Left lung (tissue), 14 donors: Measurements from ENCODE around the gene CTBS. TPM values are rescaled to one million over a fixed set of nuclear protein-coding genes. Genes with fewer than 3 reads are reported as not detected.

ENCODE experiments used
- ATAC-seq: fragments of 200-7000 bp; cut with Tn5 transposase; one replicate; pipeline ENCODE4 v1.9.1; 2020; ENCODE audit warnings: moderate library complexity
- DNase-seq, 4 donors: peaks; one replicate each; pipeline ENCODE4 v3.0.0-alpha.2; 2013 to 2020
- H3K27ac ChIP-seq, 2 donors: fragments of 200-600 bp; sonication (generic) in 1 of 2; one replicate each; pipeline versions ENCODE4 v1.5.0 to v1.8.0; 2020 to 2021
- H3K27me3 ChIP-seq, 2 donors: fragments of 200-600 bp; sonication (generic) in 1 of 2; one replicate each; pipeline versions ENCODE4 v1.5.0 to v1.8.0; 2020 to 2021
- H3K36me3 ChIP-seq, 2 donors: fragments of 200-600 bp; sonication (generic) in 1 of 2; one replicate each; pipeline versions ENCODE4 v1.5.0 to v1.8.0; 2020 to 2021
- H3K4me1 ChIP-seq, 2 donors: fragments of 200-600 bp; one replicate each; pipeline ENCODE4 v1.8.0; 2021
- H3K4me3 ChIP-seq, 2 donors: fragments of 200-600 bp; sonication (generic) in 1 of 2; one replicate each; pipeline versions ENCODE4 v1.5.0 to v1.8.0; 2020 to 2021; ENCODE audit warnings: mild to moderate bottlenecking in 1 of 2
- H3K9me3 ChIP-seq, 2 donors: fragments of 200-600 bp; sonication (generic) in 1 of 2; one replicate each; pipeline versions ENCODE4 v1.5.0 to v1.8.0; 2020 to 2021
- CTCF ChIP-seq, 2 donors: fragments of 200-600 bp; sonication (generic) in 1 of 2; IDR thresholded peaks; one replicate each; pipeline versions ENCODE4 v1.5.0 to v1.8.0; 2021; ENCODE audit warnings: antibody characterized with exemption in 2 of 2
- intact Hi-C, 2 donors: fragments of 100-400 bp; cut with DNase I; formaldehyde crosslinking; loops; one replicate each; pipeline versions ENCODE4 v1.11.2 to v1.14.2; 2022
- long read RNA-seq, 12 donors: library from polyadenylated mRNA in 2 of 12; unstranded in 2 of 12; transcript quantifications; one replicate each; pipeline ENCODE4 v2.0.0 and lab custom pipeline, GENCODE V29; 2019 to 2026
- polyA plus RNA-seq, 6 donors: library from polyadenylated mRNA; unstranded; fragments of 120-200 nt; gene quantifications; one replicate each; pipeline ENCODE4 v1.2.1, GENCODE V29; 2013; ENCODE audit not compliant: insufficient read length in 6 of 6
- total RNA-seq, 2 donors: library from RNA; stranded (reverse); fragmentation: NEBNext Ultra II Directional; extraction: Animal tissue kit (Norgen Biotek cat#: 25700); gene quantifications; one replicate each; pipeline ENCODE4 v1.2.1, GENCODE V29; 2021
- donor health status: DM: no; HTN: yes; CAD: no.
- donor health status: DM: no; HTN: no; CAD: no.

The CTBS gene, protein sequence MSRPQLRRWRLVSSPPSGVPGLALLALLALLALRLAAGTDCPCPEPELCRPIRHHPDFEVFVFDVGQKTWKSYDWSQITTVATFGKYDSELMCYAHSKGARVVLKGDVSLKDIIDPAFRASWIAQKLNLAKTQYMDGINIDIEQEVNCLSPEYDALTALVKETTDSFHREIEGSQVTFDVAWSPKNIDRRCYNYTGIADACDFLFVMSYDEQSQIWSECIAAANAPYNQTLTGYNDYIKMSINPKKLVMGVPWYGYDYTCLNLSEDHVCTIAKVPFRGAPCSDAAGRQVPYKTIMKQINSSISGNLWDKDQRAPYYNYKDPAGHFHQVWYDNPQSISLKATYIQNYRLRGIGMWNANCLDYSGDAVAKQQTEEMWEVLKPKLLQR
- total RNA-seq, result 10 to 100 TPM; 22.1 to 25.7 TPM
- 10 to 100 TPM; 11.9 to 14.5 (median 13.3) TPM for polyA plus RNA-seq
- long read RNA-seq, donor 1, full-length matches to known transcripts, result 7 of 7 reads
- long read RNA-seq, donor 1, partial matches to known transcripts, result 0 of 7 reads
- long read RNA-seq, donor 1, other reads (novel, unspliced or antisense), result 0 of 7 reads
- long read RNA-seq, donor 2, partial matches to known transcripts, result 0 of 1 reads
- long read RNA-seq, donor 2, other reads (novel, unspliced or antisense), result 0 of 1 reads
- long read RNA-seq, donor 3, full-length matches to known transcripts, result 1 of 1 reads
- long read RNA-seq, donor 3, partial matches to known transcripts, result 0 of 1 reads
- long read RNA-seq, donor 3, other reads (novel, unspliced or antisense), result 0 of 1 reads
- long read RNA-seq, donor 4, full-length matches to known transcripts, result 18 of 30 reads
- long read RNA-seq, donor 4, partial matches to known transcripts, result 4 of 30 reads
- long read RNA-seq, donor 4, other reads (novel, unspliced or antisense), result 8 of 30 reads
- long read RNA-seq, donor 5, partial matches to known transcripts, result 0 of 4 reads
- long read RNA-seq, donor 5, other reads (novel, unspliced or antisense), result 0 of 4 reads
- long read RNA-seq, donor 6, full-length matches to known transcripts, result 4 of 4 reads
- long read RNA-seq, donor 6, partial matches to known transcripts, result 0 of 4 reads
- long read RNA-seq, donor 6, other reads (novel, unspliced or antisense), result 0 of 4 reads
- long read RNA-seq, donor 7, full-length matches to known transcripts, result 4 of 14 reads
- long read RNA-seq, donor 7, partial matches to known transcripts, result 10 of 14 reads
- long read RNA-seq, donor 7, other reads (novel, unspliced or antisense), result 0 of 14 reads
- long read RNA-seq, donor 8, full-length matches to known transcripts, result 4 of 4 reads
- long read RNA-seq, donor 8, partial matches to known transcripts, result 0 of 4 reads
- long read RNA-seq, donor 8, other reads (novel, unspliced or antisense), result 0 of 4 reads
- long read RNA-seq, donor 9, result 0 reads
- long read RNA-seq, donor 10, full-length matches to known transcripts, result 7 of 17 reads
- long read RNA-seq, donor 10, partial matches to known transcripts, result 2 of 17 reads
- long read RNA-seq, donor 10, other reads (novel, unspliced or antisense), result 8 of 17 reads
- long read RNA-seq, donor 11, full-length matches to known transcripts, result 4 of 4 reads
- long read RNA-seq, donor 11, partial matches to known transcripts, result 0 of 4 reads
- long read RNA-seq, donor 11, other reads (novel, unspliced or antisense), result 0 of 4 reads
- long read RNA-seq, donor 12, full-length matches to known transcripts, result 1 of 1 reads
- long read RNA-seq, donor 12, partial matches to known transcripts, result 0 of 1 reads
- long read RNA-seq, donor 12, other reads (novel, unspliced or antisense), result 0 of 1 reads

DNA sequence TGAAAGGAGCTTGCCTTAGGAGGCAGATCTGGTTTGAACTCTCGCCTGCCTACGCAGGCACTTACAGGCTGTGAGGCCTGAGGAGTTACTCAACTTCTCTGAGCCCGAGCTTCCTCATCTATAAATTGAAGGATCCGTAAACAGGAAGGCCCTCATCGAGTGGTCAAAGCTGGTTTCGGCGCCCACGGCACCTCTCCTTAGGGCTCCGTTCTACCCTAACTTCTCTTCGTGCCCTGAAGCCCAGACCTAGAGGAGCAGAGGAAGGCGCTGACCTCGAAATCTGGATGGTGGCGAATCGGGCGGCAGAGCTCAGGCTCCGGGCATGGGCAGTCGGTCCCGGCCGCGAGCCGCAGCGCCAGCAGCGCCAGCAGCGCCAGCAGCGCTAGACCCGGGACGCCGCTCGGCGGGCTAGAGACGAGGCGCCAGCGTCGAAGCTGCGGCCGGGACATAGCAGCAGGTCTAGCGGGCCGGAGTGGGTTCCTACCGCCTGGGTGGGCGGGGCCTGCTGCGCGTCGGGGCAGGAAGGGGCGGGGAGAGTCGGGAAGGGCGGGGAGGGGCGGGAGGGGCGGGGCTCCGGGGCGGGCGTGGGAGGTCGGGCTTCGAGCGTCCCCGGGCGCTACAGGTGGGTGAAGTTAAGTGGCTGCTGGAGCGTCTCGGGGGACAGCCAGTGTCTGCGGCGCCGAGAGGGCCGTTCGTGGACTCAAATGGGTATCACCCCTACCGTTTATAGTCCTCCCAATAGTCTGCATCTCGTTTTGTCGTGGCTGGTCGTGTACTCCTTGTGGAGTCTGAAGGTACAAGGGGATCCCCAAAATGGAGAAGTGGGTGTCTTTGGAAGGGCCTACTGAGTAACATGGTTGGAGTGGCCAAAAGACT is at the start of gene CTBS:
TSS of gene CTBS (minus strand) at position 474 of the 876 bp plus-strand sequence. CDS start at position 449, 25 bp downstream.
- no peaks in the 10 kb centered on the region for H3K9me3 ChIP-seq
- intact Hi-C loops, result no loop called here

GRCh38 chr1:84621553-84621952 is 47.3 kb upstream of the CTBS start:
- TF ChIP-seq CTCF (IDR thresholded peaks at IDR 0.05), result no peak

More for the DNA sequence above, at the start of gene CTBS:
- H3K36me3 ChIP-seq, result peaks cover 0 to 5% of the 10 kb centered on the region in 2 donors
- ATAC-seq, result peak; percentile 98
- peak within 1 kb of the TSS; percentile 53 to 71 for H3K4me3 ChIP-seq
- H3K27ac ChIP-seq, result peak within 1 kb of the TSS; percentile 99 to 100
- H3K27me3 ChIP-seq, result no peaks in the 10 kb centered on the region
- DNase-seq, result peak; percentile 83 to 96 (median 92)
- peaks cover 0 to 38% of the 10 kb centered on the region in 2 donors for H3K4me1 ChIP-seq
- TF ChIP-seq CTCF (IDR thresholded peaks at IDR 0.05), result no peak

GRCh38 chr1:84620720-84621313 is 46.6 kb upstream of the CTBS start:
- Histone ChIP-seq H3K4me1 (peaks cover 0 to 19% of the 10 kb centered on the region in 2 donors), H3K27ac (peak overlapping the region in 1 of 2 donors; percentile 69), H3K27me3 (no peaks in the 10 kb centered on the region), H3K9me3 (no peaks in the 10 kb centered on the region), H3K4me3 (peak overlapping the region; percentile 49 to 50), H3K36me3 (no peaks in the 10 kb centered on the region)
- ATAC-seq, result peak; percentile 99
- peak; percentile 65 to 96 (median 74) for DNase-seq
- TF ChIP-seq CTCF (IDR thresholded peaks at IDR 0.05), result peak; percentile 97 to 99
- intact Hi-C loops, result loop anchor here in 1 of 2 donors (10.0 kb wide), 2 partner anchors 134 to 476 kb away; partner anchors contain the start of gene PRKACB

More at GRCh38 chr1:84621553-84621952, 47.3 kb upstream of the CTBS start:
- Histone ChIP-seq H3K4me3 (no peak overlapping the region), H3K9me3 (no peaks in the 10 kb centered on the region), H3K27ac (no peak overlapping the region), H3K36me3 (no peaks in the 10 kb centered on the region), H3K27me3 (no peaks in the 10 kb centered on the region), H3K4me1 (peaks cover 0 to 19% of the 10 kb centered on the region in 2 donors)
- intact Hi-C loops, result loop anchor here in 1 of 2 donors (10.0 kb wide), 2 partner anchors 133 to 477 kb away; partner anchors contain the start of gene PRKACB
- no peak for ATAC-seq
- no peak for DNase-seq
